Panc1 (cell line): ENCODE results near the gene CC2D1A. TPM values are rescaled to one million over a fixed set of nuclear protein-coding genes. Genes with fewer than 3 reads are reported as not detected.

Source experiments
- ATAC-seq: fragments of 200-7000 bp; cut with Tn5 transposase; 2 replicates; pipeline ENCODE4 v1.9.1; 2020; ENCODE audit warnings: mild to moderate bottlenecking, moderate library complexity
- BruUV-seq: library from RNA; stranded (reverse); fragments of 400-500 nt; replicated peaks from 2 replicates; lab custom pipeline; 2021; lab: Mats Ljungman, UMichigan
- CTCF ChIA-PET: fragments of 300-600 bp; sonication (Branson Sonifier 250); formaldehyde crosslinking; loops from one replicate; lab custom pipeline; 2022; ENCODE audit warnings: antibody characterized with exemption; lab: Charles Lee
- POLR2A ChIA-PET: fragments of 300-600 bp; sonication (Branson Sonifier 250); formaldehyde crosslinking; loops from one replicate; lab custom pipeline; 2022; ENCODE audit warnings: antibody characterized with exemption; lab: Charles Lee
- DNase-seq: peaks from one replicate; pipeline ENCODE4 v3.0.0-alpha.2; 2010; ENCODE audit warnings: low read depth, low spot score
- H3K27ac ChIP-seq: 2 replicates; pipeline ENCODE4 v1.5.1; 2011; ENCODE audit warnings: mild to moderate bottlenecking, low read length, inconsistent platforms
- H3K27me3 ChIP-seq: fragments of 200-500 bp; sonication (Bioruptor generic); 2 replicates; pipeline ENCODE4 v1.6.0; 2014; ENCODE audit warnings: low read length, inconsistent platforms; ENCODE audit not compliant: control insufficient read depth, insufficient read depth
- H3K36me3 ChIP-seq: fragments of 200-500 bp; sonication (Bioruptor generic); 2 replicates; pipeline ENCODE4 v1.5.1; 2014; ENCODE audit warnings: inconsistent platforms, mild to moderate bottlenecking, low read length, moderate library complexity; ENCODE audit not compliant: control insufficient read depth, insufficient read depth
- H3K4me1 ChIP-seq: 2 replicates; pipeline ENCODE4 v1.5.1; 2011; ENCODE audit warnings: inconsistent platforms, mild to moderate bottlenecking, low read length, moderate library complexity; ENCODE audit not compliant: control insufficient read depth, insufficient read depth
- H3K4me3 ChIP-seq, 2 experiments: 2 replicates each; pipeline ENCODE4 v1.5.1; 2011 to 2012; ENCODE audit warnings: low read depth in 2 of 2, low read length in 2 of 2, mild to moderate bottlenecking in 2 of 2, inconsistent platforms in 1 of 2, moderate library complexity in 1 of 2
- H3K9me3 ChIP-seq: fragments of 200-500 bp; sonication (Bioruptor generic); 2 replicates; pipeline ENCODE4 v1.5.1; 2014; ENCODE audit warnings: low read depth, mild to moderate bottlenecking, inconsistent platforms, low read length, moderate library complexity; ENCODE audit not compliant: control insufficient read depth, insufficient read depth
- CTCF ChIP-seq: fragments of 450-650 bp; IDR thresholded peaks from 2 replicates; pipeline ENCODE4 v1.5.1; 2017; ENCODE audit warnings: mild to moderate bottlenecking
- POLR2AphosphoS5 ChIP-seq: IDR thresholded peaks from 2 replicates; pipeline ENCODE4 v1.6.1; 2012; ENCODE audit warnings: mild to moderate bottlenecking, low read depth, low read length, moderate library complexity
- REST ChIP-seq, 2 experiments: IDR thresholded peaks; 2 replicates each; pipeline ENCODE4 v1.6.1; 2011 to 2012; ENCODE audit warnings: low read depth in 2 of 2, control low read depth in 1 of 2, low read length in 1 of 2, mild to moderate bottlenecking in 1 of 2, moderate library complexity in 1 of 2; ENCODE audit not compliant: insufficient read depth in 1 of 2
- SIN3A ChIP-seq: IDR thresholded peaks from 2 replicates; pipeline ENCODE4 v1.6.1; 2012; ENCODE audit warnings: low read depth, mild to moderate bottlenecking, low read length, moderate library complexity, borderline replicate concordance; ENCODE audit not compliant: insufficient read depth
- TCF7L2 ChIP-seq: IDR thresholded peaks from 2 replicates; pipeline ENCODE4 v1.6.1; 2011; ENCODE audit warnings: mild to moderate bottlenecking, low read depth, low read length, inconsistent platforms
- in situ Hi-C: cut with HindIII; loops from 2 replicates; pipeline ENCODE4 v1.10.0; 2016; ENCODE audit warnings: low sequenced_read_pairs, low pct_unique_long_range_greater_than_20kb
- intact Hi-C: fragments of 100-400 bp; cut with micrococcal nuclease; formaldehyde crosslinking; loops from one replicate; pipeline ENCODE4 v1.10.0; 2022; ENCODE audit not compliant: unreplicated experiment
- total RNA-seq: library from RNA; stranded (reverse); gene quantifications from one replicate; pipeline ENCODE4 v1.2.1, GENCODE V29; 2021; ENCODE audit not compliant: unreplicated experiment

Gene CC2D1A
- total RNA-seq, 1 experiment from 2014 or later = 28.0 TPM

GRCh38 chr19:13960863-13961784, 55.1 kb downstream of the CC2D1A start:
- Histone ChIP-seq H3K4me3 (no peak overlapping the region), H3K4me1 (no peaks in the 10 kb centered on the region), H3K27me3 (no peaks in the 10 kb centered on the region), H3K9me3 (no peaks in the 10 kb centered on the region), H3K36me3 (no peaks in the 10 kb centered on the region), H3K27ac (no peak overlapping the region)
- BruUV-seq = no TSS peak
- DNase-seq = no peak
- in situ Hi-C loops = no loop called here
- intact Hi-C loops = no loop called here
- no peak for TF ChIP-seq CTCF
- no peak for TF ChIP-seq TCF7L2
- no peak for TF ChIP-seq SIN3A
- no peak for TF ChIP-seq REST (IDR thresholded peaks at IDR 0.05; ENCODE audit: insufficient read depth in 1 of 2, low read depth in 2 of 2, low read length in 1 of 2)
- no peak; the same call in 1 of the 2 replicates for TF ChIP-seq POLR2AphosphoS5
- peak; percentile 10; the same call in 1 of the 2 replicates for ATAC-seq
- CTCF ChIA-PET = no interaction called here
- POLR2A ChIA-PET = no interaction called here

GRCh38 chr19:13961826-13962698, 56.1 kb downstream of the CC2D1A start:
- H3K27ac ChIP-seq = no peak overlapping the region
- H3K4me1 ChIP-seq = no peaks in the 10 kb centered on the region
- intact Hi-C loops (no loop called here), in situ Hi-C loops (no loop called here)
- H3K4me3 ChIP-seq = no peak overlapping the region
- no peak for DNase-seq
- BruUV-seq = no TSS peak
- ChIA-PET CTCF (interaction anchor here (0.7 kb wide), 1 partner anchor 61 kb away, joined by 16 read pairs; no protein-coding TSS in a partner anchor), POLR2A (no interaction called here)
- TF ChIP-seq TCF7L2 (no peak), POLR2AphosphoS5 (peak; percentile 5; the same call in 1 of the 2 replicates)
- H3K9me3 ChIP-seq = no peaks in the 10 kb centered on the region
- peak; percentile 54 for ATAC-seq
- H3K36me3 ChIP-seq = no peaks in the 10 kb centered on the region
- no peaks in the 10 kb centered on the region for H3K27me3 ChIP-seq
